K562 (cell line): ENCODE measurements around the gene PTK6. TPM values are rescaled to one million over a fixed set of nuclear protein-coding genes. Genes with fewer than 3 reads are reported as not detected.

Experiments
- BCL6 ChIP-seq: fragments of 250-450 bp; sonication (Bioruptor Pico); IDR thresholded peaks from 2 replicates; pipeline ENCODE4 v1.4.0; 2020
- COPS2 ChIP-seq: fragments of 450-650 bp; conservative IDR thresholded peaks from 2 replicates; pipeline ENCODE4 v1.6.1; 2016; ENCODE audit warnings: mild to moderate bottlenecking, moderate library complexity
- FOXA3 ChIP-seq, 2 experiments: fragments of 450-650 bp in 1 of 2; sonication (generic) in 1 of 2; formaldehyde crosslinking; IDR thresholded peaks in 1 of 2; conservative IDR thresholded peaks in 1 of 2; 2 replicates each; pipeline versions ENCODE4 v1.4.0 to v1.8.0; 2020 to 2022; ENCODE audit warnings: mild to moderate bottlenecking in 2 of 2, missing genetic modification reagents in 1 of 2
- GATA2 ChIP-seq: sonication (generic); formaldehyde crosslinking; IDR thresholded peaks from 2 replicates; pipeline ENCODE4 v1.4.0; 2020; ENCODE audit warnings: mild to moderate bottlenecking, missing genetic modification reagents
- HMBOX1 ChIP-seq: sonication (generic); IDR thresholded peaks from 2 replicates; pipeline ENCODE4 v1.6.1; 2016
- MAZ ChIP-seq, 2 experiments: fragments of 450-650 bp in 1 of 2; sonication (generic) in 1 of 2; formaldehyde crosslinking; IDR thresholded peaks in 1 of 2; conservative IDR thresholded peaks in 1 of 2; 2 replicates each; pipeline versions ENCODE4 v1.4.0 to v1.5.0; 2020; ENCODE audit warnings: mild to moderate bottlenecking in 1 of 2, missing genetic modification reagents in 1 of 2
- NFE2 ChIP-seq: IDR thresholded peaks from 2 replicates; pipeline ENCODE4 v1.6.1; 2014; ENCODE audit warnings: antibody characterized with exemption, low read depth
- NR2F6 ChIP-seq: fragments of 450-650 bp; formaldehyde crosslinking; IDR thresholded peaks from 2 replicates; pipeline ENCODE4 v1.4.0; 2020; ENCODE audit warnings: mild to moderate bottlenecking
- NRF1 ChIP-seq, 2 experiments: fragments of 450-650 bp; IDR thresholded peaks in 1 of 2; conservative IDR thresholded peaks in 1 of 2; 2 replicates each; pipeline ENCODE4 v1.6.1; 2014; ENCODE audit warnings: mild to moderate bottlenecking in 2 of 2
- POU5F1 ChIP-seq: fragments of 150-350 bp; IDR thresholded peaks from 2 replicates; pipeline ENCODE4 v1.6.1; 2014; ENCODE audit warnings: borderline replicate concordance, low read length, low read depth, mild to moderate bottlenecking; ENCODE audit not compliant: partially characterized antibody
- RAD21 ChIP-seq, 2 experiments: fragments of 250-450 bp in 1 of 2; fragments of 450-650 bp in 1 of 2; sonication (Bioruptor Pico) in 1 of 2; formaldehyde crosslinking in 1 of 2; IDR thresholded peaks in 1 of 2; conservative IDR thresholded peaks in 1 of 2; 2 replicates each; pipeline versions ENCODE4 v1.4.0 to v1.8.0; 2020 to 2022; ENCODE audit warnings: mild to moderate bottlenecking in 2 of 2, moderate library complexity in 1 of 2
- RB1 ChIP-seq: fragments of 450-650 bp; IDR thresholded peaks from 2 replicates; pipeline ENCODE4 v1.6.1; 2017; ENCODE audit warnings: low read depth, mild to moderate bottlenecking
- RFX7 ChIP-seq: fragments of 250-450 bp; sonication (Bioruptor Pico); IDR thresholded peaks from 2 replicates; pipeline ENCODE4 v1.5.1; 2021; ENCODE audit warnings: mild to moderate bottlenecking
- SETDB1 ChIP-seq: IDR thresholded peaks from one replicate; pipeline ENCODE4 v1.6.1; 2012; ENCODE audit warnings: low read length, control low read depth, inconsistent platforms
- SMAD3 ChIP-seq: fragments of 450-650 bp; formaldehyde crosslinking; conservative IDR thresholded peaks from 2 replicates; pipeline ENCODE4 v1.4.0; 2020; ENCODE audit warnings: mild to moderate bottlenecking
- TAF9B ChIP-seq: fragments of 450-650 bp; IDR thresholded peaks from 2 replicates; pipeline ENCODE4 v1.6.1; 2018; ENCODE audit warnings: mild to moderate bottlenecking; ENCODE audit not compliant: partially characterized antibody
- TCF15 ChIP-seq: fragments of 250-450 bp; sonication (Bioruptor Pico); IDR thresholded peaks from 2 replicates; pipeline ENCODE4 v1.8.0; 2022; ENCODE audit warnings: moderate library complexity, mild to moderate bottlenecking, inconsistent platforms
- TRIM24 ChIP-seq, 2 experiments: fragments of 450-650 bp; IDR thresholded peaks; 2 replicates each; pipeline ENCODE4 v1.6.1; 2016
- TRIM28 ChIP-seq: fragments of 450-650 bp; IDR thresholded peaks from 2 replicates; pipeline ENCODE4 v1.6.1; 2017
- ZNF274 ChIP-seq: IDR thresholded peaks from 2 replicates; pipeline ENCODE4 v1.6.1; 2011; ENCODE audit warnings: low read depth, mild to moderate bottlenecking, low read length, moderate library complexity, borderline replicate concordance
- ZNF407 ChIP-seq: fragments of 450-650 bp; IDR thresholded peaks from 2 replicates; pipeline ENCODE4 v1.6.1; 2016; ENCODE audit warnings: low read depth
- polyA plus RNA-seq, 8 experiments: library from polyadenylated mRNA; depleted of rRNA in 4 of 8; stranded (reverse) in 5 of 8; unstranded in 3 of 8; fragments of >200 nt; fragmentation: Nextera tagmentation in 2 of 8; fragmentation: Illumina TruSeq in 1 of 8; extraction: Ambion mirVana in 2 of 8; extraction: Trizol in 1 of 8; gene quantifications; 2 replicates each; pipeline versions ENCODE4 v1.2.1 to v1.2.3, GENCODE V29; 2011 to 2014; ENCODE audit warnings: inconsistent platforms in 1 of 8, missing spikeins in 1 of 8
- total RNA-seq, 7 experiments: library from RNA; depleted of rRNA in 6 of 7; stranded (reverse); fragments of >200 nt in 6 of 7; fragmentation: Illumina TruSeq in 2 of 7; extraction: Trizol in 2 of 7; gene quantifications; 2 replicates each; pipeline versions ENCODE4 v1.2.1 to v1.2.3, GENCODE V29; 2011 to 2021; ENCODE audit warnings: low replicate concordance in 1 of 7

Gene PTK6
- total and polyA plus RNA-seq, 9 of the 15 experiments (the other 6 are each of a cell fraction or from before 2014, with no cell fraction given): 0.07 TPM; not detected in 8

- TF ChIP-seq ZNF407: no peak
- no peak for TF ChIP-seq TAF9B
- no peak for TF ChIP-seq NFE2
- peak; percentile 94 to 97 for TF ChIP-seq RAD21 (CRISPR knock-in tag; conservative IDR thresholded peaks at IDR 0.05 in 1 of 2, IDR thresholded peaks at IDR 0.05 in 1 of 2)
- peak; percentile 97 to 99 for TF ChIP-seq MAZ (CRISPR knock-in tag; conservative IDR thresholded peaks at IDR 0.05 in 1 of 2, IDR thresholded peaks at IDR 0.05 in 1 of 2)
- TF ChIP-seq TRIM24 (IDR thresholded peaks at IDR 0.05): no peak
- TF ChIP-seq POU5F1: no peak
- no peak for TF ChIP-seq FOXA3 (CRISPR knock-in tag; conservative IDR thresholded peaks at IDR 0.05 in 1 of 2, IDR thresholded peaks at IDR 0.05 in 1 of 2)
- no peak for TF ChIP-seq SMAD3
- no peak for TF ChIP-seq TCF15 (CRISPR knock-in tag)
- no peak for TF ChIP-seq HMBOX1
- no peak for TF ChIP-seq NRF1 (conservative IDR thresholded peaks at IDR 0.05 in 1 of 2, IDR thresholded peaks at IDR 0.05 in 1 of 2)
- no peak for TF ChIP-seq RFX7 (CRISPR knock-in tag)
- no peak for TF ChIP-seq COPS2
- no peak for TF ChIP-seq SETDB1
- peak; percentile 87; the same call in 1 of the 2 replicates for TF ChIP-seq RB1
- TF ChIP-seq BCL6 (CRISPR knock-in tag): no peak
- no peak for TF ChIP-seq ZNF274
- no peak for TF ChIP-seq GATA2
- TF ChIP-seq NR2F6 (CRISPR knock-in tag): no peak
- no peak for TF ChIP-seq TRIM28
Measured at GRCh38 chr20:63537525-63538203, 488 bp upstream of the PTK6 start (continued).
